Measurements from ENCODE around the gene YWHAG.
"Not testable (repeated sequence)": the region's sequence is repeated elsewhere in the genome, so short reads cannot be mapped to it uniquely, and the experiment has no call there.

Gene YWHAG
- total RNA-seq = 34.5 to 308 (median 90.8) reads per million in 9 experiments

DNA sequence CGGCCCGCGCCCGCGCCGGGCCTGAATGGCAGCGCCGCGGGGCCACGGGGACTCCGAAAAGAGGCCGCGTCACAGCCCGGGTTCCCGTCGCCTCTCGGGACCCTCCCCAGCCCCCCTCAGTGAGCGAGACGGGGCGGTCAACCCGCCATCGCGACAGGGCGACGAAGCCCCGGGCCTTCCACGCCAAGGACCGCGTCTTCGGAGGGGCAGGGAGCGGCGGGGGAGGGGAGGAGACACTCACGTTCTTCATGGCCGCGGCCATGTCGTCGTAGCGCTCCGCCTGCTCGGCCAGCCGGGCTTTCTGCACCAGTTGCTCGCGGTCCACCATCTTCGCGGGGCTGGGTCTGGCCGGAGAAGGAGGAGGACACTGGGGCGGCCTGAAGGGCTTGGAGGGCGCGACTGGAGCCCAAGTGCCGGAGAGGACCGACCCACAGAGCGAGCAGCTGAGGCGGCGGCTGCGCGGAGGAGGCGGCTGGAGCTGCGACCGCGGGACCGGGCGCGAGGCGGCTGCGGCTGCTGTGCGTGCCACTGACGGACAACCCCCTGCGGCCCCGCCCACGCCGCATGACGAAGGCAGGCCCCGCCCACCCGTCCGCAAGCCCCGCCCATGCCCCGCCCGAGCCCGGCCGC, at the start of gene YWHAG:
Gene YWHAG, minus strand, starts transcription at position 511 of the 630 bp plus-strand sequence. Its CDS starts 183 bp downstream, at position 328.
- Mint-ChIP-seq H3K9me3 (no peaks in the 10 kb centered on the region), H3K27ac (peak within 1 kb of the TSS; percentile 95), H3K36me3 (ENCODE audit: insufficient read depth) (peaks cover 24% of the 10 kb centered on the region), H3K4me1 (ENCODE audit: low read depth in 2 of 2) (peaks cover 20 to 37% of the 10 kb centered on the region in 2 donors), H3K4me3 (peak within 1 kb of the TSS; percentile 94 to 96), H3K27me3 (no peaks in the 10 kb centered on the region)
- ATAC-seq (replicated peaks) (peak; percentile 73), DNase-seq (peak in 2 of 3 experiments; percentile 81)

DNA sequence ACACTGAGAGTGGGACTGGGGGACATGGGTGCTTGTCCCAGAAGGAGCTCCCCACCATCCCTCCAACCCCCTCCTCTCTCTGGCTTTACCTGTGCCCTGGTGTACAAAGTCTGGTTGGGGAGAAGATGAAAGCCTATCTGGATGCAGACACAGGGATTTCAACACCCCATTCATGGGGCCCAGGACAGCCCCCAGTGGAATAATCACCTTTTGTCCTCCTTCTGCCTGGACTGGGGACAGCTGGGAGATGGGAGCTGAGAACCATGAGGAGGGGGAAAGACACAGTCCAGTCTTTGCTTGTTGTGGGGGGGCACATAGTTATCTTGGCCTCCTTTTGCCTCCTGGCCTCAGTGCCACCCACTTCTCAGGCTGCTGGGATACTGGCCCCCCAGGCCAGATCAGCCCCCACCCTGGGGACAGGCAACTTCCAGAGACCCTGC, 49.4 kb upstream of the YWHAG start:
- Mint-ChIP-seq H3K9me3 (no peaks in the 10 kb centered on the region), H3K36me3 (ENCODE audit: insufficient read depth) (no peaks in the 10 kb centered on the region), H3K4me3 (no peak overlapping the region), H3K4me1 (ENCODE audit: low read depth in 2 of 2) (no peaks in the 10 kb centered on the region), H3K27ac (no peak overlapping the region), H3K27me3 (peaks cover 9 to 22% of the 10 kb centered on the region in 2 donors)
- ATAC-seq (replicated peaks) (no peak), DNase-seq (no peak)

DNA sequence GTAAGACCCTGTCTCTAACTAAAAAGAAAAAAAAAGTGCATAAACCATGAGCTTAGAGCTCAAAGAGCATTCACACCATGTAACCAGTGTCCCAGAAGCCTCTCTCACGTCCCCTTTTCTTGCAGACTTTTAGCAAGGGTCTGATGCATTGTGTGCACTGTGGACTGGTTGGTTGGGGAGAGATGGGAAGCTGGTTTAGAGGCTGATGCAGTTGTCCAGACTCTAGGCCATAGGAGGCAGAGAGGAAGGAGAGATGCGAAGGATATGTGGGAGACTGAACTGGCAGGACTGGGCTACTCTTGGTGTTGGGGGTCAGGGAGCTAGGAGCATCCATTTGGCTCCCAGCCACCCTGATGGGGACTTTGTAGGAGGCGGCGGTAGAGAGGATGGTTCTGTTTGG, 48.9 kb upstream of the YWHAG start:
- Mint-ChIP-seq H3K36me3 (ENCODE audit: insufficient read depth) (no peaks in the 10 kb centered on the region), H3K27me3 (peaks cover 9 to 22% of the 10 kb centered on the region in 2 donors), H3K9me3 (no peaks in the 10 kb centered on the region), H3K27ac (no peak overlapping the region), H3K4me1 (ENCODE audit: low read depth in 2 of 2) (no peaks in the 10 kb centered on the region), H3K4me3 (no peak overlapping the region)
- ATAC-seq (replicated peaks) (no peak), DNase-seq (no peak)

DNA sequence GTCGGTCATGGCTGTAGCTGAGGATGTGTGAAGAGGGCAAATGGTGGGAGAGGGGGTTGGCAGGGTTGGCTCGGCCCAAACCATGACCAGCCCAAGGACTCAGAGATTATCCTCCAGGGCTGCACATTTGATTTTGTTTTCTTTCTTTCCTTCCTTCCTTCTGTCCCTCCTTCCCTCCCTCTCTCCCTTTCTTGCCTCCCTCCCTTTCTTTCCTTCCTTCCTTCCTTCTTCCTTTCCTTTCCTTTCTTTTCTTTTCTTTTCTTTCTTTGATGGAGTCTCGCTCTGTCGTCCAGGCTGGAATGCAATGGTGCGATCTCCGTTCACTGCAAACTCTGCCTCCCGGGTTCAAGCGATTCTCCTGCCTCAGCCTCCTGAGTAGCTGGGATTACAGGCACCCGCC, 46.9 kb upstream of the YWHAG start:
- Mint-ChIP-seq H3K4me3 (no peak overlapping the region), H3K4me1 (ENCODE audit: low read depth in 2 of 2) (no peaks in the 10 kb centered on the region), H3K9me3 (no peaks in the 10 kb centered on the region), H3K27ac (no peak overlapping the region), H3K36me3 (ENCODE audit: insufficient read depth) (no peaks in the 10 kb centered on the region), H3K27me3 (peaks cover 0 to 10% of the 10 kb centered on the region in 2 donors)
- no peak for ATAC-seq (replicated peaks)
- DNase-seq = no peak

DNA sequence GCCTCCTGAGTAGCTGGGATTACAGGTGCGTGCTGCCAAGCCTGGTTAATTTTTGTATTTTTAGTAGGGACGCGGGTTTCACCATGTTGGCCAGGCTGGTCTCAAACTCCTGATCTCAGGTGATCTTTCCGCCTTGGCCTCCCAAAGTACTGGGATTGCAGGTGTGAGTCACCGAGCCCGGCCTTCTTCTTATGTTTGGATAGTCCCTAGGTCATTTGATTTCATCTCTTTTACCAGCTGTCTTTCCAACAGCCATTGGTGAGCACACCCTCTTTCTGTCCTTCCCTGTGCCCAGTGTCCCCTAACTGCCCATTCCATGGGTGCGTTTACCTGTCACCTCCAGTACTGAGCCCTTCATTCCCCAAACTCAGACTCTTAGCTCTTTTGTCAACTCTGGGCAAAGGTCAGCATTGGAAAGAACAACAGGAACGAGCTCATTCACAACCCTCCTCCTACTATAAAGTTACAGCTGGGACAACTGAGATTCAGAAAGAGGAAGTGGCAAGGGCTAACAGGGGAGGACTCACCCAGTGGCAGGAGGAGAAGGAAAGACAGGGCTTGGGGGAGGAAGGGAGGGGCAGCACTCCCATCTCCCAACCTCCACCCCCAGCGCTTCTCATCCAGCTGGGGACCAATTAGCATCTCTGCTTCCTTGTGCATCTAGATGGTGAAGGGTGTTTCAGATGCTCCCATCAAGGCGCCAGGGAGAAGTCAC, 45.1 kb upstream of the YWHAG start:
- ATAC-seq (replicated peaks) (no peak), DNase-seq (no peak)
- H3K36me3 Mint-ChIP-seq (ENCODE audit: insufficient read depth) = no peaks in the 10 kb centered on the region
- H3K9me3 Mint-ChIP-seq = no peaks in the 10 kb centered on the region
- H3K4me1 Mint-ChIP-seq (ENCODE audit: low read depth in 2 of 2) = no peaks in the 10 kb centered on the region
- H3K27ac Mint-ChIP-seq = no peak overlapping the region
- peaks cover 0 to 8% of the 10 kb centered on the region in 2 donors for H3K27me3 Mint-ChIP-seq
- H3K4me3 Mint-ChIP-seq = no peak overlapping the region

DNA sequence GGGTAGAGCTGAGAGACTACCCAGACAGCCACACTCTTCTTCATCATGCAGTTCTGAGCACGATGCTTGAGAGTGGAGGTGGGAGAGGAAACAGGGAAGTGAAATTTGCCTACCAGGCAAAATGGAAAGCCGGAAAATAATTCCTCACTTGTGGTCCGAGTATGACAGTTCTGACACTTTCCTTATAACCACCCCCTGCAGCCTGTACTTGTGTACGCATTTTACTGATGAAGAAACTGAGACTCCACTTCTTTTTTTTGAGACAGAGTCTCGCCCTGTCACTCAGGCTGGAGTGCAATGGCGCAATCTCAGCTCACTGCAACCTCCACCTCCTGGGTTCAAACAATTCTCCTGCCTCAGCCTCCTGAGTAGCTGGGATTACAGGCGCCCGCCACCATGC, 44.3 kb upstream of the YWHAG start:
- H3K9me3 Mint-ChIP-seq; H3K36me3 Mint-ChIP-seq (ENCODE audit: insufficient read depth); H3K4me3 Mint-ChIP-seq; H3K27me3 Mint-ChIP-seq; H3K27ac Mint-ChIP-seq; ATAC-seq (replicated peaks); H3K4me1 Mint-ChIP-seq (ENCODE audit: low read depth in 2 of 2); DNase-seq: not testable (repeated sequence)

DNA sequence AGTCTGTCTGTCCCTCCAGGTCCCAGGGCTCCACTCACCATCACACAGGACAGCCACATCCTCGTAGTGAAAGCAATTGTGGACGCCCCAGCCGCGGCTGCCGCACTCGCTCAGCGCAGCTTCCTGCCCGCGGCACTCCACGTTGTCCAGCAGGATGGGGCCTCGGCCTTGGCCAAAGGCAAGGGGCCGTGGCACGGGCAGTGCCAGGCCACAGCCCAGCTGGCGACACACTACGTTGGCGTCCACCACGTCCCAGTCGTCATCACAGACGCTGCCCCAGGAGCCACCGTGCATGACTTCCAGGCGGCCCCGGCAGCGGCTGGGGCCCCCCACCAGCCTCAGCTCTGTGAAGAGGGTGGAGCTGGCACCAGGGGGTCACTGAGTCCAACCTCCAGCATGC, 41.5 kb upstream of the YWHAG start:
- H3K27ac Mint-ChIP-seq = no peak overlapping the region
- no peaks in the 10 kb centered on the region for H3K27me3 Mint-ChIP-seq
- DNase-seq (no peak), ATAC-seq (replicated peaks) (no peak)
- no peak overlapping the region for H3K4me3 Mint-ChIP-seq
- H3K9me3 Mint-ChIP-seq = no peaks in the 10 kb centered on the region
- H3K36me3 Mint-ChIP-seq (ENCODE audit: insufficient read depth) = no peaks in the 10 kb centered on the region
- peaks cover 4 to 5% of the 10 kb centered on the region in 2 donors for H3K4me1 Mint-ChIP-seq (ENCODE audit: low read depth in 2 of 2)

DNA sequence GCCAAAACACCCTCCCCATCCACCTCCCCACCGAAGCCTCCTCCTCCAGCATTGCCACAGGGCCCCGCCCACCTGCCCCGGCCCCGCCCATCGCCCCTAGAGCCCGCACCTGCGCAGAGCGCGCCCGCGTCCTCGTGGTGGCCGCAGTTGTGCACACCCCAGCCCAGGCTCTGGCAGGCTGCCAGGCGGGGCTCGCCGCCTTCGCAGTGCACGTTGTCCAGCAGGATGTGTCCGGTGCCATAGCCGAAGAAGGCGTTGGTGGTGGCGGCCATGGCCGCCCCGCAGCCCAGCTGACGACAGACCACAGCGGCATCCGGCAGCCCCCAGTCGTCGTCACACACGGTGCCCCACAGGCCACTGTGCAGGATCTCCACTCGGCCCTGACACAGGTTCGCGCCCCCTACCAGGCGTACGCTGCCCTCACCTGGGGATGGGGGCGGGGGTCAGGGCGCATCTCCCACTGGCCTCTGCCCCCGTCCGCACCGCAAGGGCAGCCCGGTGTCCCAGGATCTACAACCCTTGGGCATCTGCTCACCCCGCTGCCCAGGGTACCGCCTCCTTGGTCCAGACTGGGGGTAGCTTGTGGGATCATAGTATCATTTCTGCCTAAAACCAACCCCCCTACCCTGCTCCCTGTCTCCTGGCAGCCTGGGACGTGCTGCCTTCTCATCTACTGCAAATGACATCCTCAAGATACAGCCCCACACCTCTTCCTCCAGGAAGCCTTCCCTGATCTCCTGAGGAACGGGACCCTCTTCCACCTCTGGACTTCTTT, 38.8 kb upstream of the YWHAG start:
- Mint-ChIP-seq H3K4me3 (peak overlapping the region; percentile 73 to 74), H3K9me3 (no peaks in the 10 kb centered on the region), H3K27ac (peak overlapping the region in 1 of 2 donors; percentile 5), H3K4me1 (ENCODE audit: low read depth in 2 of 2) (peaks cover 7 to 8% of the 10 kb centered on the region in 2 donors), H3K36me3 (ENCODE audit: insufficient read depth) (peaks cover 2% of the 10 kb centered on the region), H3K27me3 (no peaks in the 10 kb centered on the region)
- ATAC-seq (replicated peaks) = peak; percentile 55
- DNase-seq = peak; percentile 60 to 68 (median 65)

DNA sequence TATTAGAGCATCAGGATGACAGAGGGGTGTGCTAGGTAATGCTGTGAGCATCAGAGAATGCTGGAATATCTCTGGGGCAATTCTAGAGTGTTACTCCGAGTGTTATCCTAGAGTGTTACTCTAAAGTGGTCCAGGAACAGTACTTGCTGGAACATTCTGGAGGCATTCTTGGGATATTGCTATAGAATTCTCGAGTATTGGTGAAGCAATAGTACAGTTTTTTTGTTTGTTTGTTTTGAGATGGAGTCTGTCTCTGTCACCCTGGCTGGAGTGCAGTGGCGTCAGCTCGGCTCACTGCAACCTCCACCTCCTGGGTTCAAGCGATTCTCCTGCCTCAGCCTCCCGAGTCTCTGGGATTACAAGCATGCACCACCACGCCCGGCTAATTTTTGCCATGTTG, 38.1 kb upstream of the YWHAG start:
- no peak for ATAC-seq (replicated peaks)
- DNase-seq = no peak
- Mint-ChIP-seq H3K4me3 (peak overlapping the region; percentile 73 to 74), H3K9me3 (no peaks in the 10 kb centered on the region), H3K27ac (no peak overlapping the region), H3K36me3 (ENCODE audit: insufficient read depth) (peaks cover 2% of the 10 kb centered on the region), H3K4me1 (ENCODE audit: low read depth in 2 of 2) (peaks cover 8 to 9% of the 10 kb centered on the region in 2 donors), H3K27me3 (no peaks in the 10 kb centered on the region)

DNA sequence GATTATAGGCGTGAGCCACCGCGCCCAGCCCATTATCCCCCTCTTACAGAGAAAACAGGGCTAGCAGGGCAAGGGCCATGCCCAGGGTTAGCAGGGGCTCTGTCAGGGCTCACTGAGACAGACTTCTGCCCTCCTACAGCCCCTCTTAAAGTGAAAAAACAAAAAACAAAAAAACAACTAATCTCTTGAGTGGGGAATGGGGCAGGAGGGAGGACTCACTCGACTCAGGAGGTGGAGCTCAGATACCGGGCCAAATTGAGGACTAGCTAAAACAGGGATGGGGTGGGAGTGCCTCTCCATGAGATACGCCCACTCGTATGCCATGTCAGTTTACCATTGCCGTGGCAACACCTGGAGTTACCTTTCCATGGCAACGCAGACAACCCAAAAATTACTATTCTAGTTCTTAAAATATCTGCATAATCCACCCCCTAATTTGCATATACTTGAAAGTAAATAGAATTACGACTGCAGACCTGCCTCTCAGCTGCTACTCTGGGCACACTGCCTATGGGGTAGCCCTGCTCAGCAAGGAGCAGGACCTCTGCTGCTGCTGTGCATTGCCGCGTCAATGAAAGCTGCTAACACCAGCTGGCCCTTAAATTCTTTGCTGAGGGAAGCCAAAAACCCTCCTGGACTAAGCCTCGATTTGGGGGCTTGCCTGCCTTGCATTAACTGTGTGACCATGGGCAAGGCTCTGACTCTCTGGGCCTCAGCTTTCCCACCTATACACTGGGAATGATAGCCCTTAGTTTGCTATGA, 37.4 kb upstream of the YWHAG start:
- H3K27ac Mint-ChIP-seq = no peak overlapping the region
- peaks cover 8 to 9% of the 10 kb centered on the region in 2 donors for H3K4me1 Mint-ChIP-seq (ENCODE audit: low read depth in 2 of 2)

DNA sequence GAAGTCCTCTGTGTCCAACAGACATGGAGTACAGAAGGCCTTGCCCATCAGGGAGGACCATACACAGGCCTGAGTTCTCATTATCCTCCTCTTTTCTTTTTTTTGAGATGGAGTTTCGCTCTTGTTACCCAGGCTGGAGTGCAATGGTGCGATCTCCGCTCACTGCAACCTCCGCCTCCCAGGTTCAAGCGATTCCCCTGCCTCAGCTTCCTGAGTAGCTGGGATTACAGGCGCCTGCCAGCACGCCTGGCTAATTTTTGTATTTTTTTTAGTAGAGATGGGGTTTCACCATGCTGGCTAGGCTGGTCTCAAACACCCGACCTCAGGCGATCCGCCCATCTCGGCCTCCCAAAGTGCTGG, 36.8 kb upstream of the YWHAG start:
- H3K27ac Mint-ChIP-seq; H3K27me3 Mint-ChIP-seq; H3K9me3 Mint-ChIP-seq; DNase-seq; ATAC-seq (replicated peaks); H3K4me1 Mint-ChIP-seq (ENCODE audit: low read depth in 2 of 2); H3K36me3 Mint-ChIP-seq (ENCODE audit: insufficient read depth); H3K4me3 Mint-ChIP-seq: not testable (repeated sequence)

More for the DNA sequence above, 37.4 kb upstream of the YWHAG start:
- peaks cover 2% of the 10 kb centered on the region for H3K36me3 Mint-ChIP-seq (ENCODE audit: insufficient read depth)
- ATAC-seq (replicated peaks) = no peak
- no peaks in the 10 kb centered on the region for H3K27me3 Mint-ChIP-seq
- no peaks in the 10 kb centered on the region for H3K9me3 Mint-ChIP-seq
- DNase-seq = no peak
- peak overlapping the region in 1 of 2 donors; percentile 74 for H3K4me3 Mint-ChIP-seq

DNA sequence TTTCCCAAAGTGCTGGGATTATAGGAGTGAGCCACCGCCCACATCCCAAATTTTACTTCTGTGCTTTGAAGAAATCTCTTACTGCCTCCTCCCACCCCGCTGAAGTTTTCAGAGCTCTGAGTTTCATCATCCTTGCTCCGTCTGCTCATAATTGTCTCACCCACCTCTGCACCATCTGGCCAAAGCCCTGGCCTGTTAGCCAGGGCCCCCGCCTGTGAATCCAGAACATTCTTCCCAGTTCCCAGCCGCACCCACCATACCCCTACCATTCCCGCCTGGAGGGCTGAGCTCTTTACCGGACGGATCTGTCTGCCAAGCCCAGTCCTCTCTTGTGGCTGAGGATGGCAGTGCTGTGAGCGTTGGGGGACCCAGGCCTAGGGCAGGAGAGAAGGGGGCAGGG, 36.2 kb upstream of the YWHAG start:
- Mint-ChIP-seq H3K27me3 (no peaks in the 10 kb centered on the region), H3K36me3 (ENCODE audit: insufficient read depth) (peaks cover 2% of the 10 kb centered on the region), H3K4me1 (ENCODE audit: low read depth in 2 of 2) (peaks cover 8 to 9% of the 10 kb centered on the region in 2 donors), H3K4me3 (peak overlapping the region in 1 of 2 donors; percentile 49), H3K27ac (no peak overlapping the region), H3K9me3 (no peaks in the 10 kb centered on the region)
- no peak for ATAC-seq (replicated peaks)
- no peak for DNase-seq
